Lung (tissue), 12 donors: ENCODE measurements around the gene LARP1B. TPM values are rescaled to one million over a fixed set of nuclear protein-coding genes. Genes with fewer than 3 reads are reported as not detected.

Experiments used
- ATAC-seq: fragments of 200-7000 bp; cut with Tn5 transposase; one replicate; pipeline ENCODE4 v1.9.1; 2020; ENCODE audit warnings: moderate number of reproducible peaks; ENCODE audit not compliant: insufficient read depth, low FRiP score
- DNase-seq, 3 donors: peaks; one replicate each; pipeline ENCODE4 v3.0.0-alpha.2; 2013 to 2017
- H3K27ac ChIP-seq, 2 donors: one replicate each; pipeline ENCODE4 v1.5.1; 2013; ENCODE audit warnings: mild to moderate bottlenecking in 2 of 2, moderate library complexity in 2 of 2, control low read depth in 1 of 2, inconsistent platforms in 1 of 2, low read depth in 1 of 2, low read length in 1 of 2
- H3K27me3 ChIP-seq, 3 donors: one replicate each; pipeline ENCODE4 v1.5.1; 2013; ENCODE audit warnings: low read length in 2 of 3; ENCODE audit not compliant: control insufficient read depth in 3 of 3, insufficient read depth in 3 of 3
- H3K36me3 ChIP-seq, 4 donors: one replicate each; pipeline ENCODE4 v1.5.1; 2013; ENCODE audit warnings: low read length in 4 of 4, mild to moderate bottlenecking in 1 of 4, moderate library complexity in 1 of 4; ENCODE audit not compliant: control insufficient read depth in 4 of 4, insufficient read depth in 4 of 4
- H3K4me1 ChIP-seq, 5 donors: one replicate each; pipeline ENCODE4 v1.5.1; 2013; ENCODE audit warnings: low read length in 5 of 5, mild to moderate bottlenecking in 2 of 5, moderate library complexity in 1 of 5; ENCODE audit not compliant: control insufficient read depth in 5 of 5, insufficient read depth in 5 of 5
- H3K4me3 ChIP-seq: one replicate; pipeline ENCODE4 v1.5.1; 2013; ENCODE audit warnings: mild to moderate bottlenecking, control low read depth, moderate library complexity
- H3K9ac ChIP-seq, 2 donors: one replicate each; pipeline ENCODE4 v1.5.1; 2013; ENCODE audit warnings: low read length in 2 of 2, control low read depth in 1 of 2; ENCODE audit not compliant: insufficient read depth in 1 of 2
- H3K9me3 ChIP-seq, 4 donors: one replicate each; pipeline ENCODE4 v1.5.1; 2013; ENCODE audit warnings: low read length in 3 of 4, mild to moderate bottlenecking in 1 of 4, moderate library complexity in 1 of 4; ENCODE audit not compliant: control insufficient read depth in 4 of 4, insufficient read depth in 3 of 4
- whole genome bisulfite sequencing, 2 donors: extraction: QIAGEN DNeasy Blood & Tissue Kit; methylation state at CpG; one replicate each; pipeline ENCODE4 v1.1.7; 2013; 5-methylcytosine and 5-hydroxymethylcytosine counted together
- polyA plus RNA-seq, 2 donors: library from polyadenylated mRNA; stranded (reverse); fragments of 200-250 nt; gene quantifications; one replicate each; pipeline ENCODE4 v1.2.1, GENCODE V29; 2013
- total RNA-seq, 2 donors: library from RNA; depleted of rRNA in 1 of 2; stranded (reverse); fragments of >200 nt in 1 of 2; gene quantifications; one replicate each; pipeline ENCODE4 v1.2.1, GENCODE V29; 2014 to 2021
- TF ChIP-seq, protein P1 (sequence below): IDR thresholded peaks from 2 replicates; pipeline ENCODE4 v1.5.1; 2012; ENCODE audit warnings: mild to moderate bottlenecking; ENCODE audit errors: control extremely low read depth, extremely low read depth
- donor health status: control.
- donor health status: control.
- donor health status: Bipolar disorder and iron deficiency.
- donor health status: healthy.
- donor health status: DM: yes; HTN: yes; CAD: no.

Gene LARP1B
- total and polyA plus RNA-seq, 4 donors = 10.6 to 27.9 (median 15.0) TPM

DNA sequence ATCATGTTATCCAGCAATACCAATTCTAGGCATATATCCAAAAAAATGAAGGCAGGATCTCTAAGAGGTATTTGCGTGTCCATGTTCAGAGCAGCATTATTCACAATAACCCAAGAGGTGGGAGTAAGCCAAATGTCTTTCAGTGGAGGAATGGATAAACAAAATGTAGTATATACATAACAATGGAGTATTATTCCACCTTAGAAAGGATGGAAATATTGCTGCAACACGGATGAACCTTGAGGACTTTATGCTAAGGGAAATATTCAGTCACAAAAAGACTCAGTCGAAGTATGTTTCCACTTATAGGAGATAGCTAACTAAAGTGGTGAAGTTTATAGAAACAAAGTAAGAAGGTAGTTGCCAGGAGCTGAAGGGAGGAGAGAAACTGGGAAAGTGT is 74.3 kb downstream of the LARP1B start:
- Histone ChIP-seq H3K27ac (no peak overlapping the region), H3K9ac (no peak overlapping the region), H3K36me3 (peaks cover 0 to 2% (median 1%) of the 10 kb centered on the region in 4 donors), H3K27me3 (no peaks in the 10 kb centered on the region), H3K9me3 (no peaks in the 10 kb centered on the region), H3K4me1 (no peaks in the 10 kb centered on the region), H3K4me3 (no peak overlapping the region)
- 90 to 95% methylated on average over 3 of the region's 3 CpGs for WGBS, 2 donors
- DNase-seq (no peak), ATAC-seq (no peak)
- TF ChIP-seq, protein P1, sequence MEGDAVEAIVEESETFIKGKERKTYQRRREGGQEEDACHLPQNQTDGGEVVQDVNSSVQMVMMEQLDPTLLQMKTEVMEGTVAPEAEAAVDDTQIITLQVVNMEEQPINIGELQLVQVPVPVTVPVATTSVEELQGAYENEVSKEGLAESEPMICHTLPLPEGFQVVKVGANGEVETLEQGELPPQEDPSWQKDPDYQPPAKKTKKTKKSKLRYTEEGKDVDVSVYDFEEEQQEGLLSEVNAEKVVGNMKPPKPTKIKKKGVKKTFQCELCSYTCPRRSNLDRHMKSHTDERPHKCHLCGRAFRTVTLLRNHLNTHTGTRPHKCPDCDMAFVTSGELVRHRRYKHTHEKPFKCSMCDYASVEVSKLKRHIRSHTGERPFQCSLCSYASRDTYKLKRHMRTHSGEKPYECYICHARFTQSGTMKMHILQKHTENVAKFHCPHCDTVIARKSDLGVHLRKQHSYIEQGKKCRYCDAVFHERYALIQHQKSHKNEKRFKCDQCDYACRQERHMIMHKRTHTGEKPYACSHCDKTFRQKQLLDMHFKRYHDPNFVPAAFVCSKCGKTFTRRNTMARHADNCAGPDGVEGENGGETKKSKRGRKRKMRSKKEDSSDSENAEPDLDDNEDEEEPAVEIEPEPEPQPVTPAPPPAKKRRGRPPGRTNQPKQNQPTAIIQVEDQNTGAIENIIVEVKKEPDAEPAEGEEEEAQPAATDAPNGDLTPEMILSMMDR = no peak

DNA sequence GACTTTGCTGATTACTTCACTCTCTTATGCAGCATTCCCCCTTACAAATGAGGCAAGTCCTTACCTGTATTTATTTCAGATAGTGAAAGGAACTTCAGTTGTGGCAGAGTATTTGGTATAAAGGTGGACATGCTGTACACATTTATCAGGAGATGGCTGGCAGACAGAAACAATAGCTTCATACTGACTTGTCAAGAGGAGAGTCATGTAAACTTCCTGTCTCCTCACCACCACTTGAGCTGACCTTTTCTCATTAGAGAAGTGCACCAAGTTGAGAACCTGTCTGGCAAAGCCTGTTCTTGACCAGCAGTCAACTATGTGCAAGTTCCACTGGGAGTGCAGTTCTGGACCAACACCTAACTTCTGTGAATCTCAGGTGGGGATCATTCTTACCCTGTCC is 80.8 kb downstream of the LARP1B start:
- Histone ChIP-seq H3K4me3 (no peak overlapping the region), H3K4me1 (no peaks in the 10 kb centered on the region), H3K36me3 (peaks cover 0 to 11% (median 4%) of the 10 kb centered on the region in 4 donors), H3K27ac (no peak overlapping the region), H3K27me3 (no peaks in the 10 kb centered on the region), H3K9me3 (peaks cover 0 to 8% (median 2%) of the 10 kb centered on the region in 4 donors), H3K9ac (no peak overlapping the region)
- ATAC-seq = no peak
- DNase-seq = no peak
- TF ChIP-seq, protein P1 = no peak

DNA sequence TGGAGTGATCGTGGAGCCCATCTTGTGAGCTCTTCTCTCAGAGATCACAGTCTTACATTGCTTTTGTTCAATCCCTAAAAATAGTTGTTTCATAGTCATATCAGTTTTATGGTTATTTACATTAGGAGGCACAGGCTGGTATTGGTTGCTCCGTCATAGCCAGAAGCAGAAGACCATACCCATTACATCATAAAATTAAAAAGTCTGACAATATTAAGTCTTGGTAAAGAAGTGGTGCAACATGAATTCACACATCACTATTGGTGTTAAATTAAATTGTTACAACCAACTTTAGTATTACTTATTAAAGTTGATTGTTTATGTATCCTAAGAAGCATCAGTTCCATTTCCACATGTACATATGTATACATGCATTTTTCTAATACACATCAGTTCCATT is 84.6 kb downstream of the LARP1B start:
- H3K36me3 ChIP-seq = peaks cover 0 to 9% (median 4%) of the 10 kb centered on the region in 4 donors
- H3K27me3 ChIP-seq = no peaks in the 10 kb centered on the region
- no peak overlapping the region for H3K27ac ChIP-seq
- WGBS, 2 donors = 98 to 99% methylated on average over 2 of the region's 2 CpGs
- ATAC-seq (no peak), DNase-seq (no peak)
- H3K4me1 ChIP-seq = no peaks in the 10 kb centered on the region
- peaks cover 0 to 8% (median 2%) of the 10 kb centered on the region in 4 donors for H3K9me3 ChIP-seq
- TF ChIP-seq, protein P1 = no peak
- H3K9ac ChIP-seq = no peak overlapping the region
- H3K4me3 ChIP-seq = no peak overlapping the region

DNA sequence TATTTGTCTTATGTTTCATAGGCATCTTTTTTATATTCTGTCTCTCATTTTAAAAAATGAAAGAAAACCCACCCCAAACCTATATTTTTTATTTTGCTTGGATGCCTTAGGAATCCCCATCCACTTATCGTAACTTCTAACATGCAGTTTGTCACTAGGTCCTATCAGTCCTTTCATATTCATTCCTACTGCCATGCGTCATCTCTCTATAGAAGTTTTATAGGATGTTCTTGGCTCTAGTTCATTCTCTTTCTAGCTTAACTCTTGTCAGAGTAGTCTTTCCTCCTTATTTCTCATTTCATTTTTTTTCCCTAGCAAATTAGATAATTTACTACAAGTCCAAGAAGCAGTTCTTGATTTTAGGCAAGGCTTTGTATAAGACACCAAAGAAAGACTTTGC is 92.7 kb downstream of the LARP1B start:
- H3K36me3 ChIP-seq = peaks cover 0 to 11% (median 6%) of the 10 kb centered on the region in 4 donors
- DNase-seq (no peak), ATAC-seq (no peak)
- TF ChIP-seq, protein P1 = no peak
- no peaks in the 10 kb centered on the region for H3K4me1 ChIP-seq
- 94 to 98% methylated on average over 2 of the region's 2 CpGs for WGBS, 2 donors
- no peaks in the 10 kb centered on the region for H3K27me3 ChIP-seq
- H3K27ac ChIP-seq = no peak overlapping the region
- no peak overlapping the region for H3K4me3 ChIP-seq
- no peak overlapping the region for H3K9ac ChIP-seq
- H3K9me3 ChIP-seq = peaks cover 0 to 4% (median 0%) of the 10 kb centered on the region in 4 donors
